GM21515 (cell line): ENCODE measurements around the gene CTNND2.

Experiments used
- ATAC-seq: cut with Tn5 transposase; IDR thresholded peaks from one replicate; pipeline ENCODE4 v1.9.1; 2021; ENCODE audit not compliant: unreplicated experiment

The CTNND2 gene

DNA sequence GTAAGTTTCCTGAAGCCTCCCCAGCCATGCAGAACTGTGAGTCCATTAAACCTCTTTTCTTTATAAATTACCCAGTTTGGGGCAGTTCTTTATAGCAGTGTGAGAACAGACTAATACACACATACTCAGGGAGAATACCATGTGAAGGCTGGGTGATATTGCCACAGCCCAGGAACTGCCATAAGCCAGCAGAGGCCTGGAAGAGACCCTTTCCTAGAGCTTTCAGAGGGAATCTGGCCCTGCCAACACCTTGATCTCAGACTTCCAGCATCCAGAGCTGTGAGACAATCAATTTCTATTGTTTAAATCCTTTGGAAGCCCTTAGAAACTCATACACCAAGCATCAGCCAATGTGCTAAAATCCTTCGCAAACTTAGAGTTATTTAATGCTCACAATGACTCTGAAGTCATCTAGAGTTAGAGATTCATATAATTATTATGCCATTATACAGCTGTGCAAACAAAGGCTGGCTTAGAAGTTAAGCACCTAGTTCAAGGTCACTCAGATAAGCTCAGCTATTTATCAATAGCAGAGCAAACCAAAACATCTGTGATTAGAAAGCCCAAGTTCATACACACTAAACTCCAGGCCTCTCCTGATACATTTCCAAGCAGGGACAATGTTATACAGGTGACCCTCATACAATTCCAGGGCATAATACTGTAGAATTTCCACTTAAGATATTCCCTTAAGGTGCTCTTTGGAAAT, 611.4 kb downstream of the CTNND2 start:
- no peak for ATAC-seq

DNA sequence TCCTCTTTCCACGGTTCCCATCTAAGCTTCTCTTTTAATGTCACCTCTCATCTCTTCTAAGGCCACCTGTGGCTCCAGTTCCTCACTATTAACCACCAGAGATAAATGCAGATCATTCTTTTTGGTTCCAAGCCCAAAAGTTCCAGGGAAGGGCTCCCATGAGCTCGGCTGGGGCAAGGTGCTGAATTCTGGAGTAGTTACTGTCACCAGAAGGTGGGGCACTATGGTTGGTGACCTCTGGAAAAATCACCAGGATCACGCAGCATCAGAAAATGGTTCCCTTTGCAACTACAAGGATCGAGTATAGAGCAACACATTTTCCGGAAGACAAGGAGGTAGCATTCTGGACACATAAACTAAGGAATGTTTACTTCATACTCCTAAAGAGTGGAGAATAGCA, 614.5 kb downstream of the CTNND2 start:
- ATAC-seq, result no peak

DNA sequence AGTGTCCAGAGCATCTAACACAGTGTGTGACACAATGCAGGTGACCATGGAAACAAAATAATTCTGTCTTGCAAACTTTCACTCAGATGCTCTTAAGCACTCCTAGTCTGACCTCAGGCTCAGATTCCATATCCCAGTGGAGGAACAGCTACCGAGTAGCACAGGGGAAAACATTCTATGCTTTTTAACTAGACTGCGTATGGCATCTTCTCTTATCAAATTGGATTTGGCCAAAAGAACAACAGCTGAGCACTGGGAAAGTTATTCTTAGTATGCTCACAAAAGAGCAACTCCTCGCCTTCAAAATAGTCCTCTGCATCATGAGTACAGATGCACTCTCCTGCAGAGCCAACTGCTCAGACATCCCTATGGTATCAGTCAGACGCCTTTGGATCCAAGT, 615.0 kb downstream of the CTNND2 start:
- ATAC-seq, result no peak

DNA sequence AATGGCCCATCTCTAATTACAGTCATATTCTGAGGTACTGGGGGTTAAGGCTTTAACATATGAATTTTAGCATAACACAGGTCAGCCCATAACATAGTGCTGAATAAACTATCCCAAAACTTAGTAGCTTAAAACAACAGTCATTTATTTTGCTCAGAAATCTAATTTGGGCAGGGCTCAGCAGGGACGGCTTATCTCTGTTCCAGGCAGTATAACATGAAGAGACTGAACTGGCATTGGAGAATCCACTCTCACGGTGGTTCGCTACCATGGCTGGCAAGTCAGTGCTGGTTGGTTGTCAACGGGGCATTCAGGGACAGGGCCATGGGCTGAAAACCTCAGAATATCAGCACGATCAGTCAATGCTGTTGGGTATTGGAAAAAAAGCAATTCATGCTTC, 622.4 kb downstream of the CTNND2 start:
- ATAC-seq, result no peak

DNA sequence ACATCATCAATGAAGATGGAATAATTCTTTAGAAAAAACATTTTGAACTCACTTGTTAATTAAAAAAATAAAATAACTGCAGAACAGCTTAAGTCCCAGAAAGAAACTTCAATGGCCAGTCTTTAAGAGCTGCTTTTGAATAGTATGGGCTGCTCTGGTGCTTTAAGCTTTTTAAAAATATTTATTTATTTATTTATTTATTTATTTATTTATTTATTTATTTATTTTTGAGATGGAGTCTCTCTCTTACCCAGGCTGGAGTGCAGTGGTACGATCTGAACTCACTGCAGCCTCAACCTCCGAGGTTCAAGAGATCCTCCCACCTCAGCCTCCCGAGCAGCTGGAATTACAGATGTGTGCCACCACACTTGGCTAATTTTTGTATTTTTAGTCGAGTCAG, 626.9 kb downstream of the CTNND2 start:
- ATAC-seq, result no peak

DNA sequence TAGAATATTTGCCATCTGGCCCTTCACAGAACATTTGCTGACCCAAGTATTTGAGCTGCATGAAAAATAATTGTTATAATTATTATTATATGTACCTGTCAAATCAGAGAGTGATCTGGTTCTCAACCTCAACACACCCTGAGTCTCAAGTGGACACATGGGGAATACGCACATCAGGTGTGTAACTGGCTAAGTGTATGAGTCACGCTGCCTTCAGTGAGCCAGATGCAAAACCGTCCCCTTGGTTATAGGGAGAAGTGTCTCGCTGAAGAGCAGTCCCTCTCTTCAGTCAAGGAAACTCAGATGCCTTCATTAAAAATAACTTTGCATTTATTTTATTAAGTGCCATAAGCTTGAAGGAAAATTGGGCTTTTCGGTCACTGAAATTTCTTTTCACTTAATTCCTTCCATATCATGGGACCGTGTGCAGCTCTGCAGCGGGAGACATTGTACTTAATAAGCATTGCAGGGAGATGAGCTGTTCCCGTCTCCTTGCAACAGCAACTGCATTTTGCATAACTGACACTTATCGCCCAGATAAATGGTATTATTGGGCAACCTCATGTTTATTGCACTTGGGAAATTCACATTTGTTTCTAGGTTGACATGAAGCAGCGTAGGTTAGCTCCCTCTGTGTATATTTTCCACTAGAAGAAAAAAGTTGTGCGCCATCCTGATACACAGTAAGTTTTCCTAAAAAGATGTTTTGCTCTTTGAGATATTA, 630.9 kb downstream of the CTNND2 start:
- ATAC-seq, result no peak

DNA sequence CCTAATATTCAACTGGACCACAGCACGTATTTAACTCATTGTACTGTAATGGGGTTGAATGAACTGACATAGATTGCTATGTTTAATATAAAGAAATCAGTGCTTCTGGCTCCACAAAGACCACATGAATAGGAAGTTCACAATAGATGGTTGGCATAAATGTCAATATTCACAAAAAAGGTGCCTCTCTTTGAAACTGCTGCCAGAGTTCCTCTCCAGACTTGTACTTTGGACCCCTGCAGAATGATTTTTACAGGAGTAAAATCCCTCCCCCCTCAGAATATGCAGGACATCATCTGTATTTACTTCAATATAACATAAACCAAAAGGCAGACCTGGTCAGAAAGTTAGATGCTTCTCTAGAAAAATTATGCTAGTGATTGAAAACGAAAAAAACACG, 634.7 kb downstream of the CTNND2 start:
- no peak for ATAC-seq

DNA sequence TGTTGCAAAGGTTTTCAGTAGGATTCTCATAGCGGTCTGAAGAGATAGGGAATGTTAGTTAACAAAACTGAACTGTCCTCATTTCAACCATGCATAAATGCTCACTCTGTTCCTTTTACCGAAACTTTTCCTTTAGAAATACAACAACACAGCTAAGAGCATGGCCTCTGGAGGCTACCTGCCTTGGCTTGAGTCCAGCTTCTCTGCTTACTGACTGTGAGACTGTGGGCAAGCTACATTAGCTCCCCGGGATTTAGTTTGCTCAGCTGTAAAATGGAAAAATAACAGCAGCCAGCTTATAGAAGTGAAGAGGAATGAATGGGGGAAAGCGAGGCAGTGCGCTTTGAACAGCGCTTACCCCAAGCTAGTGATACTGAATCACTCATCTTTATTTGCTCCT, 635.4 kb downstream of the CTNND2 start:
- no peak for ATAC-seq

DNA sequence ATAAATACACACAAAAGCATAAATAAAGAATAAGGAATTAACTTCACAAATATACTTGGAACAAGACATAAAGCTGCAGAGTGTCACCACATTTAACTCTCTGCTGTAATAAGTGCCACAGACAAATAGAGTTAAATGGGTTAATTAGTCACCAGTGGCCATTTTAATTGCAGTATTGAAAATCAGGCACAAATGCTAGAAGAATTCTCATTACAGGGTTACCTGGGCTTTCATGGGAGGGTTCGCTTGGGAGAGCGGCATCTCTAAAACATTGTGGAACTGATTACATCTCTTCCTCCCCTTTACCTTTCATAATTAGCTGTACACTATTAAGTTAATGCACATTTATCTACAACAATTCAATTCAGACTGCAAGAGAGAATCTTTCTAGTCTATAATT, 637.9 kb downstream of the CTNND2 start:
- ATAC-seq, result no peak

DNA sequence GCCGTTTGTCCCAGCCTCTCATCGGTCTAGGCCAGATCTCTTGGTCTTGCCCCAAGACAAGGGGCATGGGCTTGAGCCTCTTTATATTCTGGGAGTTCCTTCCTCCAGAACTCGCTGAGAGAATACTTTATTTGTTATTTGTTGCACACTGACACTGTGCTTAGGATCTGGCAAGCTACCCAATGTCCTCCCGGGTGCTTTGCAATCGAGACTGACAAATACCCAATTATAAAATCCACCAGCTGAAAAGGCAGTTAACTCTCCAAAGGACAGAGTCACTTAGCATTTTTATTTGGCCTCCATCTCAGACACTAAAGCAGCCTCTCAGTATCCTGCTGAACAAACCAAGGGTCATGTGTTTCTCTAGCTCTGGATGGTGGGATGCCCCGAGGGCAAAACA, 643.0 kb downstream of the CTNND2 start:
- no peak for ATAC-seq

DNA sequence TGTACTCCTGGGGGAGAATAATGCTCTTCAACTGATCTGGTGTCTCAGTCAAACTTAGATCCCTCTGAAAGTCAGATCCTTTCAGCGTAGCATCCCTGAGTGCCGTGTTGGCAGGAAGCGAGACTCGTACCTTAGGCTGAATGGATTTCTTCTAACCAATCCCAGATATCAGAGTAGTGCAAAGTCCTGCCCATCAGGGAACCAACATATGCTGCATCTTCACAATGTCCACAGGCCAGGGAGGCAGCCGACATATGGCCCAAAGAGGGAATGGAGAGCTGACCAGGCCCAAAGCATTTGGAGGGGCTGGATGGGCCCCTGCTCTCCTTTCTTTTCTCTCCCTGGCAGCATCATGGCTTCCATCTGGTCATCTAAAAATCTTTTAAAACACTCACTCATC, 646.2 kb downstream of the CTNND2 start:
- no peak for ATAC-seq

DNA sequence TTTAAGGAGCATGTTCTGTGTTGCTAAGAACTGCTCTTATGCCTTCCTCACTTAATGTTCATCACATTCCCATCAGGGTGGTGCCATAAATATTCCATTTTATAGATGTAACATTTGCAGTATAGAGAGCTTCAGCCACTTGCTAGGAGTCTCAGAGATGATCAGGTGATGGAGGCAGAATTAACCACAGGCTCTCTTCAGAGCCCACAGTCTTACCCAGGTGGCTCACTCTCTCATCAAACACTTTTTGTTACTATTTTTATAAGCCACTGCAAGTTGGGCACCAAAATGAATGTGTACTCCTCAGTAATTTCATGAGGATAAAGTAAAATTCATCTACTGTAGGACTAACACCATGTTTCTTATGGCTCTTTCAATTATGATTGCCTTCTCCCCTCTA, 651.7 kb downstream of the CTNND2 start:
- no peak for ATAC-seq

DNA sequence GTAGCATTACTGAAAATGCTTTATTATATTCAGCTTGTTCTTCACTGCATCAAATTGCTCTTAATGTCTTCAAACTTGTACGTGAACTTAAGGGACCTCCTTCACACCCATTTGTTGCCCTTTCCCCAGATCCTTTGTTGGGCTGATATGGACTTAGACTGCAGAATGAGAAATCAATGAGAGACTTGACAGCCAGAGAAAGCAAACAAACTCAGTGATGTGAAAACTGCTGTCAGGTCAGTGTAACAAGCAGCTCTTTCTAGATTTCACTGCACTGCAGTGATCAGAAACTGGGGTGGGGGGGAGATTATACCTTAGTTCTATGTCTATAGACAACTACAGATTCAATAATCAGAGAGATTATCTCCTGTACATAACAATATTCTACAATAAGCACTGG, 652.2 kb downstream of the CTNND2 start:
- ATAC-seq, result no peak

DNA sequence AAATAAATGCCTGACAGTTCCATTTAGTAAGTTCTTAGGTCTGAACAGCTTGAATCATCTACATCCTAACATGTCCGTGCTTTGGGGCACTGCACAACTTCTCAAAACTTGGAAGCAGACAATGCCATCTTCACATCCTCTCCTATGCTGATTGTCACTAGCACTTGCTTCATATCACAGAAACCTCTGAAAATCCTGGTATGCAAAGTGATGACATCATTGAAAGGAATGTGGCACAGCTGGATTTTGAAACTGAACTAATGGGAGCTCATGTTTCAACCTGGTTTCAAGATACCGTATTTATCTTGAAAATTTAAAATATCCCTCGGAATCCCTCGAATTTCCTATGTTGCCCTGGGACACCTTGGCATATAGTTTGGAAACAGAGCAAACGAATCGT, 653.0 kb downstream of the CTNND2 start:
- no peak for ATAC-seq

DNA sequence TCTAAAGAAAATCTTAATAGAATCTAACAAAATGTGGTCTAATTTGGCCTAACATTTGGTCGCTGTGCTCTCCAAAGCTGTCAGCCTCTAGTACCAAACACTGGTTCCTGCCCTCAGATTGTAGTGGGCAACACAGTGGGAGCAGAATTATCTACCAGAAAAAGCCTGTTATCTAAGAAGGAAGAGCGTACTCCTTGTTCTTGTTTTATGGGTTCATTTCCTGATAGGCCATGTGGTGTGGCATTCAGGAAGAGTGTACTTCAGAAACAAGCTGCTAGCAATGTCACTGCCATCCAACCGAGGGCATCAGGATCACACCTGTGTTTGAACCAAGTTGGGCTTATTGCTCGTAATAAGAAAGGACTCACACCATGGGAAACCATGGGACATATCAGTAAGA, 655.3 kb downstream of the CTNND2 start:
- ATAC-seq, result no peak

DNA sequence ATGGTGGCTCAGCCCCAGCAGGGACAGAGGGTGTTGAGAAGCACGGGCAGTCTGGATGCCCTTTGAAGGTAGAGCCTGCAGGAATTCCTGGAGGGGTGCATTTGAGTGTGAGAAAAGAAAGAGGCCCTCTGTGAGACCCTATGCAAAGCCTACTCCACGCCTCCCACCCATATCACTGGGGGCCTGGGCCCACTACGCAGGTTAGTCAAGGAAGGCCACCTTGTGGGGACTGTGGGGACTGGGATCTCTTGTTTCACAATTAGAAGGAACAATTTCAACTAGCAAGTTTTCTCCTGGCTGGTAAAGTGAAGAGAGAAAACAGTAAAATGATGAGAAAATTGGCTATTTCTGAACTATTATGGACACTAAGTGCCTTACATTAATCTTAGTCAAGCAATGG, 657.0 kb downstream of the CTNND2 start:
- ATAC-seq, result no peak

DNA sequence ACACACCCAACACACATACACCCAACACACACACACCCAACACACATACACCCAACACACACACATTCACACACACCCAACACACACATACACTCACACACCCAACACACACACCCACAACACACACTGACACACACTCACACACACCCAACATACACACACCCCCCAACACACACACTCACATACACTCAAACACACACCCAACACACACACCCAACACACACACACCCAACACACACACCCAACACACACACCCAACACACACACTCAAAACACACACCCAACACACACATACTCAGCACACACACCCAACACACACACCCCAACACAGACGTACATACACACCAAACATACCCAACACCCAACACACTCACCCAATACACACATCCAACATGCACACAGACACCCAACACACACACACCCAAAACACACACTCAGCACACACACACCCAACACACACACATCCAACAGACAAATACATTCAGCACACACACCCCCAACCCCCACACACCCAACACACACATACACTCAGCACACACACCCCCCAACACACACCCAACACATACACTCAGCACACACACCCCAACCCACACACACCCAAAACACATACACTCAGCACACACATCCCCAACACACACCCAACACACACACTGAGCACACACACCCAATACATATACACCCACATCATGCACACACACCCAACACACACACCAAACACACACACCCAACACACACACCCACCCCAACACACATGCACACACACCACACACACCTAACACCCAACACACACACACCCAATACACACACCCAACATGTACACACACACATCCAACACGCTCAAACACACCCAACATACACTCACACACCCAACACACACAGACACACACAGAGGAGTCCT, 663.7 kb downstream of the CTNND2 start:
- no peak for ATAC-seq

DNA sequence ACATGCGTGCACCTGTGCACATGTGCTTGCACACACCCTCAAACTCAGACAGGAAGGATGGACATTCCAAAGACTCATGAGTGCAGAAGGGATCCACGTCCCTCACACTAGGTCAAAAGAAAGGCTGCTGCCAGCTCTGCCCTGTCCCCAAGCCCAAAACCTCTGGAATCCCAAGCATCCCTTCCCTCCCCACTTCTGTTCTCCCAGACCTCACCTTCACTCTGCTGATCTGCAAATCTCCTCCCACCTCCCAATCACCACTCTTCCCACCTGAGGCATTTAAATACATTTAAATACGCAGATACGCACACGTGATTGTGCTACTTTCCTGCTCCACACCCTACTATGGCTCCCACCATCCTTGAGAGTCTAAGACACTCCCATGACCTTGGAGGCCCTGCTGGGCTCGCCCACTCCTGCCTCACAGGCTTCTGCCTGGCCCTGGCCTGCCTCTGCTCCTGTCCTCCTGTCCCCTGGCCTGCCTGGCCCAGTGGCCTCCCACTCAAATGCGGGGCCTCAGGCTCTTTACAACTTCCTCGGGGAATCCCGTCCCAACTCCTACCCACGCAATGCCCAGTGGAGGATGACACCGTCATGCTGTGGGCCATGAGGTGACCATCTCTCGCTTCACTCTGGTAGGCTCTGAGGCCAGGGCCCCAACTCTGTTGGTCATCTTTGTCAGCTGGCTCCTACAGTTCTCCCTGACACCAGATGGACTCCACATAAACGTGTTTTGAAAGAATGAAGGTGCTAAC, 664.8 kb downstream of the CTNND2 start:
- no peak for ATAC-seq

DNA sequence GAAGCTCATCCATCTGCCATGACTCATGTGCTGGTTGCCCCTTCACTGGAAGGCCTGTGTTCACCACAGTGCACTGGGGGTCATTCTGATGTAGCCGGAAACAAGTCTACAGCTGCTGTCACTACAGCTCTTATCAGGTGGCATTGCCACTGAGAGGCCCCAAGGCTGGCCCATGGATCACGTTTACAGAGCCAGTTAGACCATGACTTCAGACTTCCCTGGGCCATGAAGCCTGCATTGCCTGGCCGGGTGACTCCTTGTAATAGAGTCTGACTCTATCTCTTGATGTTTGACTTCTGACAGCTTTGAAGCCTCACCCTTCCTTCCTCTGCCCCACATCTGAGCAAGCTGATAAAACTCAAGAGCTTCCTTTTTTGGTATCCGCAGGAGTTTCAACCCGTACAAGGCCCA, 669.7 kb downstream of the CTNND2 start:
- no peak for ATAC-seq

DNA sequence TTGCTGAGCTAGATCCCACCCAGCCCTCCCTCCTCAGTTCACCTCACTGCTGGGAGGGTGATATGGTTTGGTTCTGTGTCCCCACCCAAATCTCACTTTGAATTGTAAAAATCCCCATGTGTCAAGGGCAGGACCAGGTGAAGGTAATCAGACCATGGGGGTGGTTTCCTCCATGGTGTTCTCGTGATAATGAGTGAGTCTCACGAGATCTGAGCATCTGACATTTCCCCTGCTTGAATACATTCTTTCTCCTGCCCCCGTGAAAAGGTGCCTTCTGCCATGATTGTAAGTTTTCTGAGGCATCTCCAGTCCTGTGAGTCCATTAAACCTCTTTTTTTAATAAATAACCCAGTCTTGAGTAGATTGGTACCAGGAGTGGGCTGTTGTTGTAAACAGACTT, 673.4 kb downstream of the CTNND2 start:
- no peak for ATAC-seq

DNA sequence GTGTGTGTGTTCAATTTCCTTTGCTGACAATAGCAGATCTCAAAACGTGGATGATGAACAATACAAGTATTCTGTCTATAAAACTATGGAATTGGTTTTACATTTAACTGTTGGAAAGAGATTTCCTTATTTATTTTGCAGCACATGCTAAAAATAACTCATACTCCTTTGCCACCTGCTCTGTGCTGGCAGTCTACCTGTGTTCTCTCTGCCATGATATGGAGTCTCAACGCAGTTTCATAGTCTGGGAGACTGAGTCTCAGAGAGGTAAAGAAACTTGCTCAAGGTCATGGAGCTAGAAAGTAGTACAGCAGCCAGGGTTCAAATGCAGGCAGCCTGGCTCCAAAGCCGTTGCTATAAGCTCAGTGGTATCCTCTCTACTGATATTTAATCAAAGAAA, 677.2 kb downstream of the CTNND2 start:
- no peak for ATAC-seq
